ENCODE data around the gene HOXD11.

The HOXD11 gene

GRCh38 chr2:176149481-176149938 lies 42.4 kb downstream of the HOXD11 start:
- no peak for DNase-seq (ENCODE audit: low read depth)

DNA sequence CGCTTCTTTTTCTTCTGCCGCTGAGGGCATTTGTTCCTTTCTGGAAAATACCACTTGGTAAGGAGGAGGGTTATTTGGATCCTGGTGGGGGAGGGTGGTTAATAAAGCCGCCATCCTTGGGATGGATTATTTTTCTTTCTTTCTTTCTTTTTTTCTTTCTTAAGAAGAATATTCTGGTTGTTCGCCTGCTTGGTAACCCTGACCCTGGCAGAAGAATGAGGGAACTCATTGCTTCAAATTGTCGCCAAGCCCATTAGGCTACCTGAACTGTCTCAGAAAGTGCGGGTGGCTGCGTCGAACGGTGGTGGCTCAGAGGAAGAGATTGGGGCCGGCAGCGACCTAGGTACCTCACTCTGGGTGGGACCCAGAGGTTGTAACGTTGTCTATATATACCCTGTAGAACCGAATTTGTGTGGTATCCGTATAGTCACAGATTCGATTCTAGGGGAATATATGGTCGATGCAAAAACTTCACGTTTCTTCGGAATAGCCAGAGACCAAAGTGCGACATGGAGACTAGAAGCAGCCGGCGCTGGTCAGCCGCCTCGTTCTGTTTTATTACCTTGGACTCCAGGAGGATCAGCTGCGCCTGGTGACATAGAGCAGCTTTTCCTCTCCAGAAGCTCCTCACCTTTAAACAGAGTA lies 43.0 kb downstream of the HOXD11 start:
- no peak for DNase-seq (ENCODE audit: low read depth)

GRCh38 chr2:176150584-176151441 lies 43.7 kb downstream of the HOXD11 start:
- DNase-seq (ENCODE audit: low read depth) = no peak

DNA sequence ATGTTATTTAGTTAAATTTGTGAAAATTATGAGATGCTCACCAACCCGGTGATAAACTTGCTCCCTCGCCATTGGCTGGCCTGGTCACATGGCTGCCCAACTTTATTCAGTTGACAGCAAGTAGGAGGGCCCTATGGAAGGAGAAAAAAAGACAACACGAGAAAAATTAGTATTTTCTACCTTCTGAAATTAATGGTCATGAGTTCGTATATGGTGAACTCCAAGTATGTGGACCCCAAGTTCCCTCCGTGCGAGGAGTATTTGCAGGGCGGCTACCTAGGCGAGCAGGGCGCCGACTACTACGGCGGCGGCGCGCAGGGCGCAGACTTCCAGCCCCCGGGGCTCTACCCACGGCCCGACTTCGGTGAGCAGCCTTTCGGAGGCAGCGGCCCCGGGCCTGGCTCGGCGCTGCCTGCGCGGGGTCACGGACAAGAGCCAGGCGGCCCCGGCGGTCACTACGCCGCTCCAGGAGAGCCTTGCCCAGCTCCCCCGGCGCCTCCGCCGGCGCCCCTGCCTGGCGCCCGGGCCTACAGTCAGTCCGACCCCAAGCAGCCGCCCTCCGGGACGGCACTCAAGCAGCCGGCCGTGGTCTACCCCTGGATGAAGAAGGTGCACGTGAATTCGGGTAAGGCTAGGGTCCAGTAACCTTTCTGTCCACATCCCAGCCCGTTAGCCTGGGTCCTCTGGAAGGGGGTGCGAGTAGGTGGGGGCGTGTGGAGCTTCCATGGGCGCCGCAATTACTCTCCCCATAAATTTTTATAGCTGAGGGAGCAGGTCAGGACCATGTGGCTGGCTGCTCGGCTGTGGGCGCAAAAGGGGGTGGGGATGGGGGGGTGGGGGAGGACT lies 44.6 kb downstream of the HOXD11 start, which contains the start of gene HOXD4:
TSS of gene HOXD4 (plus strand) at position 109 of the 846 bp plus-strand sequence. CDS start at position 193, 84 bp downstream.
- DNase-seq (ENCODE audit: low read depth) = no peak

GRCh38 chr2:176152350-176153181 lies 45.5 kb downstream of the HOXD11 start:
- DNase-seq (ENCODE audit: low read depth) = no peak

GRCh38 chr2:176154576-176155252 lies 47.6 kb downstream of the HOXD11 start:
- no peak for DNase-seq (ENCODE audit: low read depth)

DNA sequence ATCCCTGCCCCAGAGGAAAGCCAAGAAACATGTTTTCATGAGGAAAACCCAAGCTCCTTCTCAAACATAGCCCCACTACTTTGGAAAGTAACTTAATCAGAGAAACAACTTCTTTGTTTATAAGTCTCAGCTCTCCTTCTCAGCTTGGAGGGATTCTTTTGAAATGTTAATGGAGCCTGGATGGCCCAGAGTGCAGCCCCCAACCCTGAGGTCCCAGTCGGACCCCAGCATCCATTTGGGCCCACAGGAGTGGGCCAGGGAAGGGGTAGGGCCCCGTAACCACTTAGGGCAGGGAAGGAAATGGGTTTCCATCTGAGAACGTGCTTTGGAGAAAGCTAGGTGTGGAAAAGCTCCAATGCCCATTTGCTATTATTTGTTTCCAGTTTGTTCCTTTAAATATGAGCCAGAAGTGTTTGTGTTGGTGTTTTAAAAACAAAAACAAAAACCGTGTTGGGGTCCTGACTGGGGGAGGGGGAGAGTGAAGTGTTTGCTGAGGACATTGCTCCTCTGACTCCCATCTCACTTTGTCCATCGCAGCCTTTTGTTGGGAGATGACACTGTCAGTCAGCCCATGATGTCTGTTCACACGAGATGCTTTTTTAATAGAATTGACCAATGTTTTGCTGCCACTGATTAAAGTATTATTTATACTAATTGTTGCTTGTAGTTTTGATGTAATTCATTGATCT lies 48.4 kb downstream of the HOXD11 start:
- no peak for DNase-seq (ENCODE audit: low read depth)

- no peak for DNase-seq (ENCODE audit: low read depth)
Observed at GRCh38 chr2:176156301-176156806, 49.3 kb downstream of the HOXD11 start.

- DNase-seq (ENCODE audit: low read depth) = no peak
Observed at GRCh38 chr2:176156807-176157498, 49.9 kb downstream of the HOXD11 start, which contains the start of gene HOXD3. Gene HOXD3, plus strand, starts transcription at chr2:176157307. Its CDS starts 11,808 bp downstream, at chr2:176169115.

DNA sequence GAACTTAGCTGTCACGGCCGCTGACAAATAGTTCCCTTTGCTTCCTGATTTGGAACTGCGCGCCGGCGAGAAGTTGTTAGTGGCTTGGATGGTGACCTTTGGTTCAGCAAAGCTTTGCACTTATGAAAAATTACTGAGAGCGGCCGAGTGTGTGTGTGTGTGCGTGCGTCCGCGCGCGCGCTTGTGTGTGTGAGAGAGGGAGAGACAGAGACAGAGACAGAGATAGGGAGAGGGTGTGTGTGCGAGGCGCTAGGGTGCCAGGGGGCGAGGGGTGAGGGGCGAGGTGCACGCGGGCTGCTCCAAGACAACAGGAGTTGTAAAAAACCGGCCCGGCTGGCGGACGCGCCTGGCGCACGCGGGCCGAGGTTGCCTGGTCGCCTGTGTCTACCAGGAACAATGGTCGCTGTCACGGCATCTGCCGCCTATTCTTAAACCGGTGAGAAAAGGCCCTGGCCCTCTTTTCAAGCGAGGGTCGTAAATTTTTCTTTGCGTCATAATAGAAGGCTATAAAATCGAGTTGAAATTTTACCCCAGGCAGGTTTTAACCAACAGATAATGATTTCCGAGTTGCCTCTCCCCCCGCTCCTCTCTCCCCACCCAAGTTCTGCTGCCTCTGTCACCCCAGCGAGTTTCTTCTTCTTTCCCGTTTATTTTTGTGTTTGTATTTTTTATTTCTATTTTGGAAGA lies 50.6 kb downstream of the HOXD11 start:
- no peak for DNase-seq (ENCODE audit: low read depth)

DNA sequence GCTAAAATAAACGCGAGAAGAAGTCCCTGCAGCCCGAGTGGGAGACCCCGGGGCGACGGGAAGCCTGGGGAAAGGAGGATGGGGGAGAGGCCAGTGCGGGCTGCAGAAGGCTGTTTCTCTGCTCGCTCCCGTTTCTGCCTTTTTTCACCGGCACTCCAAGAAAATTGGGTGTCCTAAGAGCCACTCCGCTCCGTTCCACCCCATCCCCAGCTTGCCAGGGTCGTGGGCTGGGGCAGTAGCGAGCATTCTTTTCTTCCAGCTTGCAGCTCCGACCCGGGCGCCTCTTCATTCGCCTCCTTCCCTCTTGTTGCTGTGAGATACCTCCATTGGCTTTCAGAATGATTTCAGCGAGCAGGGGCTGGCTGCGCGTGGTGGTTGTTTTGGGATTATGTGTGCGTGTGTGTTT lies 51.1 kb downstream of the HOXD11 start:
- DNase-seq (ENCODE audit: low read depth) = no peak

- DNase-seq (ENCODE audit: low read depth) = no peak
Observed at GRCh38 chr2:176158855-176159662, 52.0 kb downstream of the HOXD11 start.
